ENCODE measurements around the gene VWF.

The VWF gene

DNA sequence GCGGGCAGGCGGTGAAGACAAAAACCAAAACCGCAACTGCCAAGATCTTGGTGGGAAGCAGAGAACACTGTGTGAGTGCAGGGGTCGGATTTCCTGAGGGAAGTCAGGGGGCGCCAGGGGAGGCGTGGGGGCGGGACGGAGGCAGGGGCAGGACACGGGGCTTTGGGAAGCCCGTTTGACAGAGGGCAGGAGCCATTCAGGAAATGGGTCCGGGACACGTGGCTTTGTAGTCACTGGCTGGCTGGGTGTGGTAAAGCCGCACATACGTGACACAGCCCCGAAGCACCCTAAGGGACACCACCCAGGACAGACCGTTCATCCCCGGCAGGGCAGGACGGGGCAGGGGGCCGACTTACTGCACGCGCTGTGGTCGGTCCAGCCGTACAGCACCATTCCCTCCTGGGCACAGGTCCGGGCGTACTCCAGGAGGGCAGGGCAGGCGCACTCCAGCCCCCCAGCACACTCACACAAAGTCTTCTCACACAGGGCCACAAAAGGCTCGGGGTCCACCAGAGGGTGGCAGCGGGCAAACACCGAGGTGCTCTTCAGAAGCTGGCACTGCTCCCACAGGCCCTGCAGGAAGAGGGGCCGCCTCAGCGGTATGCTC, 49.4 kb downstream of the VWF start:
- DNase-seq, result peak; percentile 16 to 57

DNA sequence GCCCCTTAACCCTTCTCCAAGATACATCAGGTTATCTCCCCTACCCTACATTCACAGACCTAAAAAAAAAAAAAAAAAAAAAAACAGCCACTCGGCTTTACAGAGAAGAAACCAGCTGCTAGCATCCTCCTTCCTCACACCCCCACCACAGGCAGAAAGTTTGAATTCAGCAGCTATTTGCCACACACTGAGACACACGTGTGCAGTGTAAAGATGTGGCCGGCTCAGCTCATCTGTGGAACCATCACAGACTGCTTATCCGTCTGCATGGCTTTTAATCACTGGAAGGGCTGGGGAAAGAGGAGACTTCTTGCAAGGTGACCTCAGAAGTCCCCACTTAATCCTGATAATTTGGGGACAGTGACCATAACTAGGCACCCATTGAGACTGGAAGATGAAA, 50.0 kb downstream of the VWF start:
- peak; percentile 22 to 24 for DNase-seq

DNA sequence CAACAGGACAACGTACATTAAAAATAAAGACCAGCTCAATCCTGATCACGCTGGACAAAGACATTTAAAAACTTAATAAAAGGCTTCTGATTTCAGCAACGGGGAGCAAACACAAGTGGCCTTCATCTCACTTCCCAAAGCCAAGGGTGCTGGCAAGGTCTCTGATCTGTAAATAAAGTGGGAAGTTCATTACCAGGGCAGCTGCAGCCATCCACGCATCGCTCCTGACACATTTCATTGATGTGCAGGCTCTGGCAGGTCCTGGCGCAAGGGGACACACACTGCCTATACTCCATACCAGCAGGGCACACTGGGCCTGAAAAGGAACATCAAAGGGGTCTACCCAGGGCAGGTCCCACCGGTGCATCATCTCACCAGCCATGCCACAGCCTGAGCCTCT, 51.0 kb downstream of the VWF start:
- no peak for DNase-seq

DNA sequence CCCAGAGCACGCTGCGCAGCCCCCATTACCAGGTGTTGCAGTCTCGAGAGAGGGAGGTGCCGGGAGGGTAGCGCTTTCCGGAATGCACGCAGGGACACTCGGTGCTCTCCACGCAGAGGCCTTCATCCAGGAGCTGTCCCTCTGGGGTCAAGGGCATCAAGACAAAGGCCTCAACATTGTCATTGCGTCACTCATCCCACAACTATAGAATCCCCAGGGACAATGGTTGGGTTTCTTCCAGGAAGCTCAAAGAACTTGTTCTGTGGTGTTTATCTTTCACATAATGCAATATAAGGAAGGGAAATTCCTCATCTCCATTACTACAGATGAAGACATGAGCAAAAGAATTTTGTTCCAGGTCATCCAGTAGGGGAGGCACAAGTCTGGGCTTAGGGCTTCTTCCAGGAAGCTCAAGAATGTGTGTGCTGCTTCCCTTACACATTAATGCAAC, 52.1 kb downstream of the VWF start:
- DNase-seq, result no peak

DNA sequence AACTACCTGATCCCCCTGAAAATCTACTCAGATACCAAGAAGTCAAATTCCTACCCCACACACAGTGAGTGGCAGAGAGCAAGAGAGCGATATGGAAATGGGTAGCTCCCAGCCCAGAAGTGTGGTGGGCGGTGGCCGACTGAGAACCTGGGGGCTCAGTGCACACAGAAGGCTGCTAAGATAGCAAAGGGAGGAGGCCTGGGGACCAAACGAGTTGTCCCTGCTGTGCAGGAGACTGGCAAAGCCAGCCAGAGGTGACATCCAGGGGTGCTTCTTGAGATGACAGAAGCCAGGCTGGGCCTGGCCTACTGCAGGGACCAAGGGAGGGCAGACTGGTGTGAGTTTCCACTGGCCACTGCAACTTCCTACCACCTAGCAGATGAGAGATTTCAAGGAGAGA, 52.9 kb downstream of the VWF start:
- DNase-seq, result no peak

DNA sequence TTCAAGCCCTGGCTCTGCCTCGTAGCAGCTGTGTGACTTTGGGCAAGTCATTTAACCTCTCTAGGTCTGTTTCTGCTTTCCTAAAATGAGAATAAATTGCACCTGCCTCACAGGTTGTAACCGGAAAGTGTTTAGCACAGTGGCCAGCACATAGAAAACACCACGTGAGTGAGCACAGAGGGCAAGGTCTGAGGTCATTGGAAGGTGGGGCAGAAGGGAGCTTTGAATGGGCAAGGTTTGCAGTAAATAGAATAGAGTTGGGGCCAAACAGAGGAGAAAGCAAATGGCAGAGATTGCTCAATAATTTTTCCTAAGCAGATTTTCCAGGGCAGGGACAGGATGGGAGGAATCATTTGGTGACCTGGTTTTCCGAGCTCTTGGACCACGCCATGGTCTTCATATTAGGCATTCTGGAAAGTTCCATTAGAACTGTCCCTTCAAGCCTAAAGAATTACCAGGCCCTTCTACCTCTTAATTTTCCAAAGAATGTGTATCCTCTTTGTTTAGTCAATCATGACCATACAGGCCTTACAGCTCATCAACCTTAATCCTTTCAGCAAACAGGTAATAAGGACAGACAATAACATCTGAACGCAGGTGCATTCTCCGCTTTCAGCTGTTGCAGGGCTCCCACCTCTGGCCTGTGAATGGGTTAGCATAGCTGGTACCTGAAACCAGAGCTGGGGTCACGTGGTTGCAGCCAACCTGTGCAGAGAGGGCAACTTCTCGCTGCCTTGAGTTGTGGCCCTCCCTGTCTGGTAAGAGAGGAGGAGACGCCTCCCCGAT, 53.8 kb downstream of the VWF start:
- no peak for DNase-seq

DNA sequence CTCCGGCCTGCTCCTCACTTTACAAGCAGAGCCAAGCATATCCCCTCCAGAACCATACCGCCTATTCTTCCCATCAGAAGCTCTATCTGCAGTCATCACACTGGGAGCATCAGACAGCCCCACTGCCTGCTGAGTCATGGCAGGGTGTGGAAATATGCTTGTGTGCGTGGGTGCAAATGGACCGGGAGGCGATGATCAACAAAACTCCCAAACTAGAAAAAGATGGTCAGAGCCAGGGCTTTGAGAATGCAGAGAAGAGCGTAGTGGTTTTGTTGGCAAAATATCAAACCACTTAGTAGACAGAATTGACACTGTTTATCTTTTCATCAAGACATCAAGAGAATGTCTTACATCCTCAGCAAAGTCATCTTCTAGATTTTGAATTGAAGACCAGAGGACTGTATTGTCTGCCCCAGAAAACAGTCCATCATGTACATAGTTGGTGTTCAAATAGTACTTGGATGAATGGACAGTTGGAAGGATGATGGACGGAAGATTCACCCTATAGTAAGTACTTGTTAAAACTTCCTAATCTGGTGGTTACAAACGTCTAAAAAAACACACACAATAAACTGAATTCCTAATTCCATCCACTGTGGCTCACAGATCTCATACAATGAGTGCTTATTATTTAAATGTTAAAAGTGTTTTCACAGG, 54.9 kb downstream of the VWF start:
- DNase-seq, result peak; percentile 7 to 39

DNA sequence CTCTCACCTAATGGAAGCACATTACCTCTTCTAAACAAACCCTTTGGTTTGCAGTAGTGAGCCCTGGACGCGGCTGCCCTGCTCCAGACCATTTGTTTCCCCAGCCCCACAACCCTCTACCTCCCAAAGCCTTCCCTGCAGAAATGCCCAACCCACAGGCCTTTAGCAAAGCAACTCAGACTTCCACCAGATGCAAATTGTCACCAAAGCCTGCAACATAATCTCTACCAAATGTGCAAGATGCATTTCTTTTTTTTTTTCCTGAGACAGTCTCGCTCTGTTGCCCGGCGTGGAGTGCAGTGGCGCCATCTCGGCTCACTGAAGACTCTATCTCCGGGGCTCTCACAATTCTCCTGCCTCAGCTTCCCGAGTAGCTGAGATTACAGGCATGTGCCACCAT, 56.2 kb downstream of the VWF start:
- no peak for DNase-seq

DNA sequence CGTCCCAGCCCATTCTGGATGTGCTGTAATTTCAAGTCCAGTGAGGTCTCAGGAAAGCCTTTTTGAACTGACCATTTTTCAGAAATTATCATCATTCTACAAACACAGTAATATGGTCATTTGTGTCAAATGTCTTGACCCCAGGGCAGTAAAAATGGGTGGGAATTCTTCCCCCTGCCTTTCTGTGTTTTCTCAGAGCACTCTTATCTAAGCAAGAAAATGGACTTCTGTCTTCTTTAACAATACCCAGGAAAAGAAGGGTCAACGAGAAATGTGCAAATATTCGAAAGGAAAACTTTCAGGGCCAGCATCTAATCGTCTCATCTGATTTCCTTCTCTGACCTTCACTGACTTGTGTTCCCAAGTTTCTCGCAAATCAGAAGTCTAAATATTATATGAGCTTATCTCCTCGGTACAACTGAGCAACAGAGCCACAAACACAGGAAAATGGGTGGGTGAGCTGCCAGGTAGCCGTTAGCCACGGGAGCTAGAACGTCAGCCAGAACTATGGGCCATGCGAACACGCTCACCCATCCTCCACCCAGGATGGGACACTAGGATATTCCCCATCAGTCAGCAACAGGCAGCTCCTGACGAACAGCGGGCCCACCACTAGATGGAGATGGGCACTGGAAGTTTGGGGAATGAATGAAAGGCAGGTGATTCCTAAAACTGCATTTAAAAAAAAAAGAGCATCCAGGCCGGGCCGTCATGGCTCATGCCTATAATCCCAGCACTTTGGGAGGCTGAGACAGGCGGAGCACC, 57.1 kb downstream of the VWF start:
- no peak for DNase-seq

DNA sequence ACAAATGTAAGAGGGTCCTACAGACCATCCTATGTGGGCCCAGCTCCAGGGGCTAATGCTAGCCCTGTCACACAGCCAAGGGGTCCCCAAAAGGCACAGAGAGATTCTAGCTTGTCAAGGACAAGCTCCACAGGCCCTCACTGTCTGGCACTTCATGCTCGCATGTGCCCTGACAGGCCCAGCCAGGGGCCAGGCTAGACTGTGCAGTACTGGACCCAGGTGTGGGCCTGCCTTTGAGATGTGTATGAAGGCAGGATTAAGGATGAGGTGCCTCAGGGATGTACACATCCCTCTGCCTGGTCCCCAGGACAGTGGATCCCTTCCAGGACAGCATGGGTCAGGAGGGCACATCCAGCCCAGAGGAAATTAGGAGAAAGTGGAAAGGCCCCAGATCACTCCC, 57.8 kb downstream of the VWF start:
- no peak for DNase-seq

DNA sequence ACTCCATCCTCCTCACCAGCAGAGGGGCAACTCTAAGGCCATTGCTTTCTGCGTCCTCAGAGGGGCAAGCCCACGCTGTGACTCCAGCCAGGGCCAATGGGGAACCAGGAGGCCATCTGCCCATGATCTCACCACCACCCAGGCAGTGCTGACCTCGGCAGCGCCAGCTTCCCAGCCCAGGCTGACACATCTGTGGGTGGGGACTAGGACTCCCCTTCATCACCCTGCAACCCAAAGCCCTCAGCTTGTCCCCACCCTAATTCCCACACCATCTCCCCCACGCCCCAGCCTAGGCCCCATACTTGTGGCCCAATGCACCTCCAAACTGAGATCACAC, 58.6 kb downstream of the VWF start:
- DNase-seq, result no peak

DNA sequence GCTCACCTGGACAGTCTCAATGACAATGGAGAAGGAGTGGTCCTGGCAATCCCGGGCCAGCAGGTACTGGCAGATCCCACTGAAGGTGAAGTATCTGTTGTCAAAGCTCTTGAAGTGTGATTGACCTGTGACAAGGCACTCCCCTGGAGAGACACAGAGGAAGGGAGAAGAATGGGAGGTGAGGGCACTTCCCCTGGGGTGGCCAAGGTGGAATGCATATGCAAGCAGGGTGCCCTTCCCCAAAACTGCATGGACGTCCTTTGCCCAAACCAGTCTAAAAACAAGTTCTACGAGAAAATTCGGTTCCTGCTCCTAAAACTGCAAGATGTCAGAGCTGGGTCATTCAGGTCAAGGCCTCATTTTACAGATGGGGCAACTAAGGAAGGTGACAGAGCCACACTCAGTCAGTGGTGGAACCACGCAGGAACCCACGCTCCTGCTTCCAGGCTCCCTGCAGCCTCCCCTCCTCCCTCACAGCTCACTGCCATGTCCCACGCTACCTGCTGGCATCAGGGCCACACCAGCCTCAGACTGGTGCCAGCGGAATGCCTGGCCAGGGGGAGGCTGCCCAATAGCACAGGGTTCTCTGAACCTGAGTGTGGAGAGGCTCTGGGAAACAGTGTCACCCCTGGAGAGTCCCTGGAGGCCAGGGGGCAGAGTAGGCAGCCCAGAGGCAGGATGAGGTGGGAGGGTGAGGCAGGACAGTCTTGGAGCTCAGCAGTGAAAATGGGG, 59.2 kb downstream of the VWF start:
- DNase-seq, result no peak

DNA sequence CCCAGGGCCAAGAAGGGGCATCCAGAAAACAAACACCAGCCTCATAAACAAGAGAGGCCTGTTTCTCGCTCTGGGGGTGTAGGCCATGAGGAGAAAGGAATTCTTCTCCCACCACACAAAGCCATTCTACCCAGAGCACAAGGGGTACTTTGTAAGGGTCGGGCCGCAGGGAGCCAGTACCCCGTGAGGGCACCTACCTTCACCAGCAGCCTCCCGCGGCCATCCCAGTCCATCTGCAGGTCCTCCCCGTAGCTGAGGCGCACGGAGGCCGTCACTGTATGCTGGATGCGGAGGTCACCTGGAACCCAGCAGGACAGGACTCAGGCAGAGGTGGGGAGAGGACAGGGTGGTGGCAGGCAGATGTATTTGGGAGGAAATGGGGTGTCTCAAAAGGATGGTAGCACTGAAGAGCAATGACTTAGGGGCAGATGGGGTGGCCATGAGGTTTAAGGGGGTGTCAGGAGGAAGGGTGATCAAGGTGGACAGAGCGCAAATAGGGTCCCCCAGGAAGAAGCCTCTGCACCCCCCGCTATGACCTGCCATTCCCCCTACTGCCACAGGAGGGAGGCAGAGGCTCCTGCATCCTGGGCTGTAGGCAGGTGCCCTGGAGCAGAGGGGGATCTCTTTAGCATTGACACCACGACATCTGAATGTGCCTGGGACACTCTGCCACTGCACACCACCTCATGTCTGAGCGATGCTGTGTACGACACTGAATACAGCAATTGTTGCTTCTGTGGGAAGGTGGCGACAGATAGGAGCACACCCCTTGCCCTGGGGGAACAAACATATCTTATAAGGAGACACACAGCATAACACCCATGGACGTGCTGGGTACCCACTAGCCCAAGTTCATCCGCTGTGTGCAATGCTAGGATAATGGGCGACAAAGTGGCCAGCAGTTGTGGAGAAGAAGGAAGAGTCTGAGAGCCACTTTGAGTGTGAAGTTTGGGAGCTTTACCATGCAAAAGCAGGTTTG, 61.4 kb downstream of the VWF start:
- DNase-seq, result peak; percentile 53 to 61

DNA sequence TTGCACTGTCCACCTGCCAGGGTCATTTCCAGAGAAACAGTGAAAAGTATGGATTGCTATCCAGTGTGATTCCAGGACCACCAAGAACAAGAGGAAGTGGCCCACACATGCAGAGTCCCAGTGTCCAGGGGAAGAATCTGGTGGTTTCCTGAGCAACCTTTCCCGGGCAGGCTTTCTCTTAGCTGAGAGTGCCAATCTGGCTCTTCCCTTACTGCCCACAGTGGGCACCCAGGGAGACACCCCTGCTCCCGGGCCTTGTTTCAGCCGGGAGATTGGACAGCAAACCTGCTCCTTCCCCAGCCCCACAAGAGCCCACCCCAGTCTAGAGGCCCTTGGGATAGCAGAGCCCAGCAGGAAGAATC, 62.1 kb downstream of the VWF start:
- no peak for DNase-seq

DNA sequence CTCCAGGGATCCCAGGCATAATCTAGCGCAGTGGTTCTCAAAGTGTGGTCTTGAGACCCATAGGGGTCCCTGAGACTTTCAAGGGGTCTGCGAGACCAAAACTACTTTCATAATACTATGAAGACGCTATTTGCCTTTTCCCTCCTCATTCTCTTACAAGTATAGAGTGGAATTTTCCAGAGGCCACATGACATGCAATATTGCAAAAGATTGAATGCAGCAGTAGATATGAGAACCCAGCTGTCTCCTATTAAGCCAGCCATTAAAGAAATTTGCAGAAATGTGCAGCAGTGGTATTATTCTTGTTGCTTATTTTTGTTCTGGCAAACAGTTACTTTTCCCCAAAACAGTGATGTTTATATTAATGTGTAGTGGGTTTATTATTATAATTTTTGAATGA, 62.8 kb downstream of the VWF start:
- DNase-seq, result no peak

DNA sequence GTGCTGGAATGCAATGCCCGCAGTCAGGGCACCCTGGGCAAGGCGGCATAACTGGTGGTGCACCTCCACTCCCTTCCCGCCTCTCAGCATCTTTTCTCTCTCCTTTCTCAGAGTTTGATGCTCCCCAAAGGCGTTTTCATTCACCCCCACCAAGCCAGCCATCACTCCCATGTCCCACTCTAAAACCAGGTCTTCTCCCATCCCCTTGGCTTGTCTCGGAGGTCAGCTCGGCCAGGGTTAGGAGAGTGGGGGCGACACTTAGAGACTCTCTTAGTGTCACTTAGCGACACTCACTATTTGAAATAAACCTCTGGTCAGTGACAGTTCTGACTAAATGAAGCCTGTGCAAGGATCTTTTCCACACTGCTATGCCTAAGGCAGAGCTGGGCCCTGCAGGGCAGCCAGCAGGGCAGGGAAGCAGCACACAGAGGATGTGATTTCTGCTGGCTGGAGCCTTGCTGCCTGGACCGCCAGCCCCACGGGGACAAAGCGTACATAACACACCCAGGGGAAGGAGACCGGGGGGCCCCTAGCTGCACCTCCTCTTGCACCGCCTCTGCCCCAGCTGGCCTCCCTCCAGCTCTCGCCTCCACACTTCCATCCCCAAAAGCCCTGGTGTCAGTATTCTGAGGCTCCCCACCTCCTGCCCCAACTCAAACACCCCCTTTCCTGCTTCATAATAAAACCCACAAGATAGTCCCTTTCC, 64.5 kb downstream of the VWF start:
- no peak for DNase-seq

DNA sequence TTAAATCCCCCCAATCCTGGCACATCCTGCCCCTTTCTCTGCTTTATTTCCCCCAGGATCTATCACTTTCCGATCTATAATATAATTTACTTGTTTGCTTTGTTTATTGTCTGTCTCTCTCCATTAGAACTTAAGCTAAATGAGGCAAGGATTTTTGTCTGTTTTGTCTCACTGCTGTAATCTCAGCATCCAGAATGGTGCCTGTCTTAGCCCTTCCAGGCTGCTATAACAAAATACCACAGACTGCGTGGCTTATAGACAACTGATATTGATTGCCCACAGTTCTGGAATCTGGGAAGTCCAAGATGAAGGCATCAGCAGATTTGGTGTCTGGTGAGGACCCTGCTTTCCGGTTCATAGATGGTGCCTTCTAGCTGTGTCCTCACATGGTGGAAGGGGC, 65.2 kb downstream of the VWF start:
- no peak for DNase-seq

DNA sequence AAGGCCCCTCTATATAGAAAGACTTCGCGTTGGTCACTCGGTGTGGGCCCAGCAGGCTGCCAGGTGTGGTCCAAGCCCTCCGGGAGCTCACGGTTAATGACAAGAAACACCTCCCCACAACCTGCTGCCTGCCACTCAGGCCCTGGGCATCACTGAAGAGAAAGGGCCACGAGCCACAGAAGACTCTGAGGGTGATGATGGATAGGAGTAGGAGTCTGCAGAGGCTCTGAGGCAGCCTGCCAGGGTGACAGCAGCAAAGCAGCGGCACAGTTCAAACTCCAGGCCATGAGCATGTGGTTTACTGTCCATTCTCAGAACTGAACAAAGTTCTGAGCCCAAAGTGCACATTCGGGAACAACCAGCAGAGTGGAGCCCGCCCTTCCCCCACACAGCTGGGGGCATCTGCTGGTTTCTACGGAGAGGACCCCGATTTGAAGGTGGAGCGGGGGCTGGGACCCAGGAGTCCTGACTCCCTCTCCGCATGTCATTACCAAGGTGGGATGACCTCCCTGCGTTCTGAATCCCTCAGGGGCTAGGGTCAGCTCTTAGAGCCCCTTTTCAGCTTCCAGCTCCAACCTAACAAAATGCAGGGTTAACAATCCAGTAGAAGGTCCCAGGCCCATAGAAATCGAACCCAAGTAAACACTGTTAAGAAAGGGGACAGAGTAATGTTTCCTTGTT, 65.8 kb downstream of the VWF start:
- no peak for DNase-seq

DNA sequence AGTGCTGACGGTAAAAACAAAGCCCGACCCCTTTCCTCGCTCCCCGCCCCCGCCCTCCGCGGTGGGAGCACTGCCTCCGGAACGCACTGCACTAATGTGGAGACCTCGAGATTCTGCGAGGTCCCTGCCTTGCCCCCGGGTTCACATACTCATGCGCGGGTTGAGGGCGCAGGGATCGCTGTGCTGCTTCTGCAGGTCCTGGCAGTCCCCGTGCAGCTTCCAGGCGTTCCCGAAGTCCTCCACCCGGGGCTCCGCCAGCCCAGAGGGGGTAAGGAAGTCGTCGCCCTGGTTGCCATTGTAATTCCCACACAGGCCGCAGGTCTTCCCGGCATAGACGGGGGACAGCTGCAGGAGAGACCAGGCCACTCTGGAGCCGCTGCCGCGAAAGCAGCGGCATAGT, 66.8 kb downstream of the VWF start:
- DNase-seq, result no peak
